Epithelial cell of proximal tubule (primary cell): ENCODE data around the gene TBC1D1. TPM values are rescaled to one million over a fixed set of nuclear protein-coding genes. Genes with fewer than 3 reads are reported as not detected.

ENCODE experiments used
- DNase-seq: peaks from one replicate; pipeline ENCODE4 v3.0.0-alpha.2; 2011; ENCODE audit warnings: low read depth
- H3K4me3 ChIP-seq: 2 replicates; pipeline ENCODE4 v1.5.1; 2011; ENCODE audit warnings: low read depth, mild to moderate bottlenecking, low read length
- CTCF ChIP-seq: conservative IDR thresholded peaks from 2 replicates; pipeline ENCODE4 v1.5.1; 2012; ENCODE audit warnings: low read depth, mild to moderate bottlenecking, low read length
- total RNA-seq: library from RNA; depleted of rRNA; stranded (reverse); fragments of >200 nt; gene quantifications from 2 replicates; pipeline ENCODE4 v1.2.3, GENCODE V29; 2015

Gene TBC1D1
- total RNA-seq, 1 donor from 2014 or later: 157 TPM

GRCh38 chr4:38076153-38076669, 185.3 kb downstream of the TBC1D1 start:
- no peak for TF ChIP-seq CTCF
- DNase-seq: no peak
- no peak overlapping the region for H3K4me3 ChIP-seq

GRCh38 chr4:38077791-38078489, 187.1 kb downstream of the TBC1D1 start:
- no peak overlapping the region for H3K4me3 ChIP-seq
- DNase-seq: no peak
- no peak for TF ChIP-seq CTCF

- no peak for DNase-seq
- TF ChIP-seq CTCF: no peak
- no peak overlapping the region for H3K4me3 ChIP-seq
Measured at GRCh38 chr4:38078590-38079421, 187.9 kb downstream of the TBC1D1 start.

GRCh38 chr4:38080061-38080974, 189.4 kb downstream of the TBC1D1 start:
- H3K4me3 ChIP-seq: no peak overlapping the region
- no peak for DNase-seq
- TF ChIP-seq CTCF: no peak

GRCh38 chr4:38082021-38082420, 191.1 kb downstream of the TBC1D1 start:
- DNase-seq: no peak
- no peak for TF ChIP-seq CTCF
- no peak overlapping the region for H3K4me3 ChIP-seq
